Right renal cortex interstitium (tissue), 3 donors: Measurements from ENCODE around the gene APLP1. TPM values are rescaled to one million over a fixed set of nuclear protein-coding genes. Genes with fewer than 3 reads are reported as not detected.
"Not testable (repeated sequence)": the region's sequence is repeated elsewhere in the genome, so short reads cannot be mapped to it uniquely, and the experiment has no call there.

Experiments
- DNase-seq, 3 donors: peaks; one replicate each; pipeline ENCODE4 v3.0.0-alpha.2; 2013; ENCODE audit warnings: low read depth in 3 of 3, low spot score in 2 of 3
- polyA plus RNA-seq, 3 donors: library from polyadenylated mRNA; unstranded; fragments of 120-200 nt; gene quantifications; one replicate each; pipeline ENCODE4 v1.2.1, GENCODE V29; 2013; ENCODE audit not compliant: insufficient read length in 3 of 3

The APLP1 gene
- polyA plus RNA-seq, 3 donors: 17.7 to 25.0 (median 23.4) TPM

DNA sequence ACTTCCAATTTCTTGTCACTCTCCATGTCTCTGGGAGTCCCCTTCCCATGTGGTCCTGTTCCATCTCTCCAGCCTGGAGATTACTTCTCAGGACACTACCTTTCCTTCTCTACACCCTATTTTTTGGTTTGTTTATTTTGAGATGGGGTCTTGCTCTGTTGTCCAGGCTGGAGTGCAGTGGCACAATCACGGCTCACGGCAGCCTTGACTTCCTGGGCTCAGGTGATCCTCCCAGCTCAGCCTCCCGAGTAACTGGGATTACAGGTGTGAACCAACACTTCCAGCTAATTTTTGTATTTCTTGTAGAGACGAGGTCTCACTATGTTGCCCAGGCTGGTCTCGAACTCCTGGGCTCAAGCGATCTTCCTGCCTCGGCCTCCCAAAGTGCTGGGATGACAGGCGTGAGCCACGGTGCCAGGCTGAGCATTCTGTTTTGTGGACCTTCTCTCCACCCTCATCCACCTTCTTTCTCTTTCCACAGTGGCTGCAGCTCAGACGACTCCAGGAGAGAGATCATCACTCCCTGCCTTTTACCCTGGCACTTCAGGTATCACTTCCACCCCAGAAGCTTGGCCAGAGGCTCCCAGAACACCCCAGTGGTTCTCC is 34.6 kb downstream of the APLP1 start:
- no peak for DNase-seq

- DNase-seq: no peak
Observed at GRCh38 chr19:35903550-35904179, 35.3 kb downstream of the APLP1 start.

DNA sequence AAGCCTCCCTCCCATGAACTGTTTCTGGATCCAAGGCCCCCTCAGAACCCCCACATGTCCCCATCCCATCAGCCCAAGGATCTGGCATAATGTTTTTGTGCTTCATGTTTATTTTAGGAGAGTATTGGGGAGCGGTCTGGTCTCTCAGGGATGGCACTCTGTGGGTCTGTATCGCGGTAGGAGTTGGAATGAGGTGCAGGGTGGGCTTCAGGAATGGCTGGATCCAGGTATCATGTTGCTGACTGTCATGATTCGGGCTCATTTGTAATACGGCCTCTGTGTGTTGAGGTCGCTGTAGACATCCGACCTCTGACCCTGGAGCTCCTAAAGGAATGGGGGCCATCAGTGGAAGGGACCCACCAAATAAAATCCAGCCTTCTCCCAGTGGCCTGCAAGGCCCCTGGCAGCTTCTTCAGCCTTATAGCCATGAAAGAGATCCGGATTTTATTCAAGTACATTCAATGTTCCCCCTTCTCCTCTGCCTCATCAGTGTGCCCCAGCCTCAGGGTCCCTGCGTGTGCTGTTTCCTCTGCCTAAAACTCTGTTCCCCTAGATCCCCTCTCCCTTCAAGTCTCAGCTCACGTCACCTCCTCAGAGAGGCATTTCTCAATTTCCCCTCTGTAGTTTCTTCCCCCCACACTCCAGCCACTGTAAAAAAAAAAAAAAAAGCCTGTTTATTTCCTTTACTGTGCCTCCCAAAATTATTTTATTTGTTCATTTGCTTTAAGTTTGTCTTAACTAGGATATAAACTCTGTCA is 36.1 kb downstream of the APLP1 start:
- no peak for DNase-seq

GRCh38 chr19:35905178-35905727 is 36.9 kb downstream of the APLP1 start:
- DNase-seq: no peak

DNA sequence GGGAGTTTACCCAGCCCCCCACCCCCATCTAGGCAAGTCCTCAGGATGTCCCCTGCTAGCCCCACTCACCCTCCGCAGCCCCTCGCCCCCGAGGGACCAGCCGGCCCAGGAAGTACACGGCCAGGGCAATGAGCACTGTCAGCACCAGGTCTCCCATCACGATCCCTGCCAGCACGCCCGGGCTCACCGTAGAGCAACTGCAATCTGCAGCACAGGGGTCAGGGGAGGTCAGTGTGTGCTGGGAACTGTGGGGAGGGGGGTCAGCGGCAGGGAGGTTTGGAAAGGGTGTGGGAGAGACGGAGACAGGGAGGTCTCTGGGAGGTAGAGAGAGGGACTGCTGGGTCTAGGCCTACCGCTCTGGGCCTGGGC is 39.0 kb downstream of the APLP1 start:
- no peak for DNase-seq

DNA sequence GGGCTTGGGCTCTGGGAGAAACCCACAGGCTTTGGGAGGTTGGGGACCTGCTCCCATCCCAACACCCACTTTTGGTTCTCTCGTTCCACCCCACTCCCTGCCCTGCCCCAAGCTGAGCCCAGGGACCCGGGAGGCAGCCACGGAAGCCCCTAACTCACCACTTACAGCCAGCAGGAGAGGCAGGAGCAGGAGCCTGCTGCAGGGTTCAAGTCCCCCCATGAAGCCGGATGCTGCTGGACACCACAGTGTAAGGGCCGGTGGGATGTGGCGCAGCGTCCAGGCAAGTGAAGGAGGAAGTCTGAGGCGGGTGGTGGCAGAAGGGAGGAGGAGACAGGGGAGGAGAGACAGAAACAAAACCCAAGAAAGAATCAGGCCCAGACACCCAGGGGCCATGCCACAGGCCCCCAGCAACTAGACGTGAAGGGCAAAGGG is 39.7 kb downstream of the APLP1 start, which contains the start of gene TYROBP:
TSS of gene TYROBP (minus strand) at position 286 of the 432 bp plus-strand sequence. CDS start at position 219, 67 bp downstream.
- no peak for DNase-seq

DNA sequence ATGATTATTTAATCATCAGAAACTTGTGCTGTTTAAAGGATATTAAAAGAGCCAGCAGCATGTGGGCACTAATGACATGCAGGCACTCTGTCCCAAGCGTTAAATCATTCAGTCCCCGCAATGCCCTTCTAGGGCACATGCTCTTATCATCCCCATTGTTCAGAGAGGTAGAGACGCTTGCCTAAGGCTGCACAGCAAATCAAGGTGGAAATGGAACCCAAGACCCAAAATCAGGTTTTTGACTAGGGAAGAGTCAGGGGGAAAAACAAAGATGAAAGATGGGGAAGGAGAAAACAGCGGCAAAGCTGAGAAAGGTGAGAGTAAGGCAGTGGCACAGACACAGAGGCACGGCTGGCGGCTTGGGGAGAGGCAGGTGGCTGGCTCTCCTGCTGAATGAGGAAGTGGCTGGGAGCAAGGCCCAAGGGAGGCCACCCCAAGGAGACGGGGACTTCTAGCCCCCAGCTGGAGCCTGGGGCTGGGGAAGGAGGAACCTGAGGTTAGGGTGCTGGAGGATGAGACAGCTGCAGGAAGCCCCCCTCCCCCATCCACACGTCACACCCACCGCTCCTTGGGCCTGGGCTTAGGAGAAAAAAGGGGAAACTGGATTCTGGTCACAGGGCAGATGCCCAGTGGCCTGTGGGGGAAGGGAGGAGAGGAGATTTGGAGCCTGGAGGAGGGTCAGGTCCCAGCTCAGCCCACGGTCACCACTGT is 40.8 kb downstream of the APLP1 start:
- DNase-seq: no peak

- DNase-seq: no peak
Observed at GRCh38 chr19:35909684-35910035, 41.3 kb downstream of the APLP1 start.

GRCh38 chr19:35910355-35910754 is 42.0 kb downstream of the APLP1 start:
- DNase-seq: not testable (repeated sequence)

GRCh38 chr19:35911173-35911572 is 42.8 kb downstream of the APLP1 start:
- no peak for DNase-seq

DNA sequence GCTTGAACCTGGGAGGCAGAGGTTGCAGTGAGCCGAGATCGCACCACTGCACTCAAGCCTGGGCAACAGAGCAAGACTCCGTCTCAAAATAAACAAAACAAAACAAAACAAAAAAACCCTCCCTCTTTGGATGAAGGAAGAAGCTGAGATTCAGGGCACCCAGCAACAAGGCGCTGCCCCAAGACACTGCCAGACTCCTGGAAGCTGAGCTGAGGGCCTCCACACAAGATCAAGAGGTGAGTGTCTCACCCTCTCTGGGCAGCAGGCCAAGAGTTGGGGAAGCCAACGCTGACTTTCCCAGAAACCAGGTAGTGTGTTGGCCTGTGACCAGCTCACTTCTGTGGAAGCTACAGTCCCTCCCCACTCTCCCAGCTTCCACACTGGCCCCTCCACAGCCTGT is 43.4 kb downstream of the APLP1 start:
- no peak for DNase-seq

DNA sequence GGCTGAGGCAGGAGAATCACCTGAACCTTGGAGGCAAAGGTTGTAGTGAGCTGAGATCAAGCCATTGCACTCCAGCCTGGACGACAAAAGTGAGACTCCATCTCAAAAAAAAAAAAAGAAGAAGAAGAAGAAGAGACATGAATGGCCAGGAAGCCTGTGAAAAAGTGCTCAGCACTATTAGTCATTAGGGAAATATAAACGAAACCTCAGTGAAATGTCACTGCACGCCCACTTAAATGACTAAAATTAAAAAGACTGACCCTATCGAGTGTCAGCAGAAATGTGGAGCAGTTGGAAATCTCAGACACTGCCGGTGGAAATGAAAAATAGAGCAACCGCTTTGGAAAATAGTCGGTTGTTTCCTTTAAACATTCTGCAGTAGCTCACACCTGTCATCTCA is 45.2 kb downstream of the APLP1 start:
- DNase-seq: no peak

- no peak for DNase-seq
Observed at GRCh38 chr19:35915443-35915842, 47.1 kb downstream of the APLP1 start.

DNA sequence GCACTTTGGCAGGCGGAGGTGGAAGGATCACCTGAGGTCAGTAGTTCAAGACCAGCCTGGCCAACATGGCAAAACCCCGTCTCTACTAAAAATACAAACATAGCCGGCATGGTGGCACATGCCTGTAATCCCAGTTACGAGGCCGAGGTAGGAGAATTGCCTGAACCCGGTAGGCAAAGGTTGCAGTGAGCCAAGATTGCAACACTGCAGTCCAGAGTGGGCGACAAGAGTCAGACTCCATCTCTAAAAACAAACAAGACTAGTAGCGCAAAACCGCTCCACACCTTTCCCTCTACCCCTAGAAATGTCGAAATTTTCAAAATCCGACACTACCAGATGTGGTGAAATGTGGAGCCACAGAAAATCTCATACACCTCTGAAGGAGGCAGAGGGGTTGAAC is 50.9 kb downstream of the APLP1 start:
- no peak for DNase-seq

DNA sequence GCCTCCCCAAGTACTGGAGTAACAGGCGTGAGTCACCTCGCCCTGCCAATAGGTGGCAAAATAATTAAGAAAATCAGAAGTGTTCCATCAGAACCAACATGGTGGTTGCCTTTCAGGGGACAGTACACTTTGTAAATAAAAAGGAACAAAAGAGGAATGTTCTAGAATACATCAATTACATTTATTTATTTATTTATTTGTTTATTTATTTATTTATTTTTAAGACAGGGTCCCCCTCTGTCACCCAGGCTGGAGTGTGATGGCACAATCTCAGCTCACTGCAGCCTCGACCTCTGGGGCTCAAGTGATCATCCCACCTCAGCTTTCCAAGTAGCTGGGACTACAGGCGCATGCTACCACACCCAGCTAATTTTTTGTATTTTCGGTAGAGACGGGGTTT is 52.6 kb downstream of the APLP1 start:
- DNase-seq: no peak

DNA sequence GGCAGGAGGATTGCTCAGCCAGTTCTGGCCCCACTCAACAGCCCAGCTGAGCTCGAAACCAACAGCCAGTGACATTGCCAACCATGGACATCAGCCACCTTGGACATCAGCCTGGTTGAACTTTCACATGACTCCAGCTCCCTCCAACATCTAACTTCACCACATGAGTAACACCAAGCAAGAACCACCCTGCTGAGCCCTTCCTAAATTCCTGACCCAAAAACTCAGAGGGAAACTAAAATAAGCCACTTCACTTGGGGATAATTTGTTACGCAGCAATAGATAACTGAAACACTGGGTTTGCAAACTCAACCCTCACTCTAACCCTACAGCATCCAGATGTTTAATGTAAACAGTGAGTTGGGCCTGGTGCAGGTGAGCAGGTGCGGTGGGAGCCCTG is 57.1 kb downstream of the APLP1 start:
- no peak for DNase-seq

GRCh38 chr19:35928507-35928906 is 60.1 kb downstream of the APLP1 start:
- no peak for DNase-seq
